ENCODE results near the gene MCOLN2.
"Not testable (repeated sequence)": the region's sequence is repeated elsewhere in the genome, so short reads cannot be mapped to it uniquely, and the experiment has no call there.

MCOLN2 gene

DNA sequence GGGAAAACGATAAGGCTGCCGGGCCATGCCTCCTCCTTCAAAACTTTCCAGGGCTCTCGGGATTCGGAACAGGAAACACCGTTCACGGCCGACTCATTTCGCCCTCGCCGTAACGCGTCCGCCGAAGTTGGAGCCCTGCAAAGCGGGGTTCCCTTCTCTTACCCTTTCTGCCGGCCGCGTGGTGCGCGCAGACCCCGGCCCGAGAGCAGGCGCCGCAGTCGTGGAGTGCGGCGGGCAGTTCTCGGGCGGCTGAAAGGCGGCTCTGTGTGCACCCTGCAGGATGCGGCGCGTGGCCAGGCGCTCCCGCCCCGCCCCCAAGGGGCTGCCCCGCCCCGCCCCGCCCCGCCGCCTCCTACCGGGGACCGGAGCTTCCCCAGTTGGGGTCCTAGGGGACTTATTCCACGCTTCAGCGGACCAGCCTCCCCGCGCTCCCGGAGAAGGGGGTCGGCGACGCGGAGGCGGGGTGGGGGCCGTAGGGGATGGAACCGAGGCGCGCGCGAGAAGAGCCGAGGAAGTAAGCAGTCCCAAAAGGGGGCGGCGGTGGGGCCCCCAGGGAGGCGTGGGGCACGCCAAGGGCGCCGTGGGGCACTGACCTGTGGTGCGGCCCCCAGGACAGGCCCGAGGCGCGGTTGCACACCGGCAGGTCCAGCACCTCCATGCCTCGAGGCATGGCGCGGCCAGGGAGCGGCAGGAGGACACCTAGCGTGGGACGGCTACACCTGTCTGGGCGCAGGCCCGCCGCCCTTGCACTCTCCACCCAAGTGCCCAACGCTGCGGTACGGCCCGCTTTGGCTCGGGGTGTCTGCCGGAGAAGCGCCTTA is at the start of gene MCOLN2:
Gene MCOLN2, minus strand, starts transcription at position 268 of the 821 bp plus-strand sequence. Its CDS starts 241 bp downstream, at position 27.
- DNase-seq (ENCODE audit: low spot score), result peak; percentile 48

DNA sequence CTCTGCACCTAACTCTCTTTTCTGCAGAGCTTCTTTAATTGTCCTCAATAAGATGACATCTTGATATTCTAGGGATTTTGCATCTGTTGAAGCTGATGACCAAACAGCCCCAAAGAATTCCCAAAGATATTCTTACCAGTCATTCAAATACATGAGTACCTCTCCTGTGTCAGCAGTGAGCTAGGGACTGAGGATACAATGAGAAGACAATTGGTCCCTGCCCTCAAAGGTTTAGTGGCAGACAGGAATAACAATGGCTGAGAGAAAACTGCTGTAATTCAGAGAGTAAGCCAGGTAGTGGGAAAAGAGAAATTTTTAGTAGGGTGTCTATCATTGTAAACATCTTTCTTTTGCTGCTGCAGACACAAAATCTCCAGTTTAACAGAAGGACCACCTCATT is 45.5 kb upstream of the MCOLN2 start:
- no peak for DNase-seq (ENCODE audit: low spot score)

DNA sequence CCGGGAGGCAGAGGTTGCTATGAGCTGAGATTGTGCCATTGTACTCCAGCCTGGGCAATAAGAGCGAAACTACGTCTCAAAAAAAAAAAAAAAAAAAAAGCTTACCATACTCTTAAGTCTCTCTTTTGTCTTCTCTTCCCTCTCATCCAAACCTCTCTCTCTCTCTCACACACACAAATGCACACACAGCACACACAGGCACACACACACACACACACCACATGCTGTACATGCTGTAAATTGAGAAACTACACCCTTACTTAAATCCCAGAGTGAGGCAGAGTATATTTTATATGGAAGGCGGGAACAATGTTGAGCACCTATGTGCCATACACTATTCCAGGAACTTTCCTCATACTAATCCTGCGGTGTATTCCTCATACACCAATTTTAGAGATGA is 44.9 kb upstream of the MCOLN2 start:
- DNase-seq (ENCODE audit: low spot score), result no peak

DNA sequence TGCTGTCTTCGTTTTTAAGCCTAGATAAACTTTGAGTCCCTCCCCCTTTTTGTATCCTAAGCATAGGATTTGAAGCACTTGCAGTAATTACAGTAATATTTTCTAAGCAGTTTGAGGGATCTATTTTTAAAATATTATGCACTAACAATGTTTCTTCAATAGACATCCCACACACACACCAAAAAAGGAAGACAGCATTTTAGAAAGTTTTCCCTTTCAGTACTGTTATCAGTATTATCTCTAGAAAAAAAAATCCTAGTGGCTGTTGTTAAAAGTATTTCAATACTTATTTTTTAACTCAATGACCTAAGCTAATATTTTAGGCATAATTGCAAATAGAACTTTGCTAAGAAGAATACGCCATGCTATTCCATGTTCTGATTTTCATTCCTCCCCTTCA is 36.3 kb upstream of the MCOLN2 start:
- no peak for DNase-seq (ENCODE audit: low spot score)

DNA sequence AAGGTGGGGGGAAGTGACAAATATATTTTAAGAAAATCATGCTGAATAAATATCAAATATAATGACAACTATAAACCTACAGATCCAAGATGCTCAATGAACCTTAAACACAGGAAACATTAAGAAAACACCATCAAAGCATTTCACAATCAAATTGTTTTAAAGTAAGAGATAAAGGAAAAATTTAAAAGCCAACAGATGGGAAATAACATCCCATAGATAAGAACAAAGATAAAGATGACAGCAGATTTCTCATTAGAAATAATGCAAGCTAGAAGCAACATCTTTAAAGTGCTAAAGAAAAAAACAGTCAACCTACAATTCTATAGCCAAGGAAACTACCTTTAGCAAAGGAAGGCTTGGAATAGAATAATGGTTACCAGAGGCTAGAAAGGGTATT is 33.6 kb upstream of the MCOLN2 start:
- no peak for DNase-seq (ENCODE audit: low spot score)

DNA sequence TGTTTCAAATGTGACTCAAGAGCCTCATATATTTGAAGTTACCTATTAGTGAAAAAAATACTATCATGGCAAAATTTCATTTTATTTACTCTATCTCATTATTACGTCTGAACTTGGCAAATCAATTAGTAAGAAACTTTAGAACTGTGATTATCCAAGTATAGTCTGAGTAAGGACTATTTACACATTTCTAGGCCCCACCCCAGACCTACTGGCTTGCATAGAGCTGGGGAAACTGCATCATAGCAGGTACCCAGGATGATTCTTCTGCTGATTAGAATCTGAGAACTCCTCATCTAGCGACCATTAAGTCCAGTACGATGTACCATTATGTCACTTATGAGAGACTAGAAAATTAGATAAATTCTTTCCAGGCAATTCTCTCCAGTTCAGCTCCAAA is 31.2 kb upstream of the MCOLN2 start:
- no peak for DNase-seq (ENCODE audit: low spot score)

DNA sequence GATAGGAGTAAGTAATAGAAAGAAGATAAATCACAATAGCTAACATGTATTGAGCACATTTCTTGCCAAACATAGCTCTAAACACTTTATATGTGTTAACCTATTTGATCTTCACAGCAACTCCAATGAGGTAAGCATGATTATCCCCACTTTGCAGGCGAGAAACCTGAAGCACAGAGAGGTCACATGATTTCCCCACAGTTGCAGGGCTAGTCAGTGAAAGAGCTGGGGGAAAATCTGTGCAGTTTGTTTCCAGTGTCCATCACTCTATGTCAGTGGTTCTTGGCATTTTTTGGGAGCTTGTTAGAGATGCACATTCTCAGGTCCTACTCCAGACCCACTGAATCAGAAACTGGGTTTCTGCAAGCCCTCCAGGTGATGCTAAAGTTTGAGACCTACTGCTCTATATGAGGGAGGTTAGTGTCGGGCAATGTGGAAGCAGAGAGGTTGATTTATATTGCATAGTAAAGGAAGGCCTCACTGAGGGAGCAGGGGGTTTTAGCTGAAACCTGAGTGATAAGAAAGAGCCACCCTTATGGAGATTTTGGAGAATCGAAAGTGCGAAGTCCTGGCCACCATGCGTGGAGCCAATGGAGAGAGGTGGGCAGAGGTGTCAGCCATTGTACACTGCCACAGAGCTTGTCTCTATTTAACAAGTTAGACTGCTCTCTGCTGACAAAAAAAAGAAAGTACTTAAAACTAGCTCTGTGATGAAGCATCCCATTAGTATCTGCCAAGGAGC is 30.5 kb upstream of the MCOLN2 start:
- no peak for DNase-seq (ENCODE audit: low spot score)

DNA sequence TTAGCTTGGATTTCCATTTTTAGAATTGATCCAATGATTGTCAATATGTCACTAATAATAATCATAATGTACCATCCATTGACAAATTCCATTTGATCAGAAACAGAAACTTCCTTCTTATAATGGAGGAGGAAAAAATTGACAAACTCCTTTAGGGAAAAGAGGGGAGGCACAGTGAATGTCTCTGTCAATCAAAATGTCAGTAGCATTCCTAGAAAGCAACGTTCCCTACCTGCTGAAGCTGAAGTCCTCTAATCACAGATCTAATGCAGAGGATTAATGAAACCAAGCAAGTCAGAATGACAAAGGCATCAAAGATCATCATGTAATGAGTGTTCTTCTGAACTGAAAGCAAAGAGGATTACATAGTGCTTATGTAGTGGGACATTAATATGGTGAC is 29.0 kb upstream of the MCOLN2 start:
- DNase-seq (ENCODE audit: low spot score), result no peak

DNA sequence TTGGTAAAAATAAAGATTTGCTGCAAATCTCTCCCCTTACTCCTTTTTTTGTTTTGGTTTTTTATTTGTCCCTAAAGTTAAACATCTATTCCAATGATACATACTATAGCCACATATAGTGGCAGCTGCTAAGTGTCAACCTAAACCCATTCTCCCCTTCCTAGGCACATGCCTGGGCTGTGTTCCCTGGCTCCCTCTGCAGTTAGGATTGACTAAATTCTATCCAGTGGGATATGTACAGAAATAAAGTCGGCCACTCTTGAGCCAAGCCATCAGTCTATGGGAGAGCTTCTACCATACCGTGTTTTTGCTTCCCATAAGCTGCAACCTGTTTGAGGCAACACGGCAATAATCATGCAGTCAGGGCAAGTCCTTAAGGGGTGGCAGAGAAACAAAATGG is 27.8 kb upstream of the MCOLN2 start:
- DNase-seq (ENCODE audit: low spot score), result no peak

DNA sequence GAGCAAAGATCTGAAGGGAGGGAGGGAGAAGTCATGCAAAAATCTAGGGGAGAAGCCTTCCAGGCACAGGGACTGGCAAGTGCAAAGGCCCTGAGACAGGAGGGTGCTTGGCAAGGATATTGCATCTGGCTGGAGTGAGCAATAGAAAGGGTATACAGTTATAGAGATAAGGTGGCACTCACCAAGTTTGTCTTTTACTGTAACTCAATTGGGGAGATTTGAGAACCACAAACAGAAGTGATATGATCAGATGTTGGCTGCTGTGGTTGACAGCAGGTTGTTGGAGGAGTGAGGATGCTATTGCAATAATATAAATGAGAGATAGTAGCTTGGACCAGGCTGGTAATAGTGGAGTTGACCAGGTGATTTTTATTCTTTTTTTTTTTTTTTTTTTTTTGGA is 25.8 kb upstream of the MCOLN2 start:
- no peak for DNase-seq (ENCODE audit: low spot score)

DNA sequence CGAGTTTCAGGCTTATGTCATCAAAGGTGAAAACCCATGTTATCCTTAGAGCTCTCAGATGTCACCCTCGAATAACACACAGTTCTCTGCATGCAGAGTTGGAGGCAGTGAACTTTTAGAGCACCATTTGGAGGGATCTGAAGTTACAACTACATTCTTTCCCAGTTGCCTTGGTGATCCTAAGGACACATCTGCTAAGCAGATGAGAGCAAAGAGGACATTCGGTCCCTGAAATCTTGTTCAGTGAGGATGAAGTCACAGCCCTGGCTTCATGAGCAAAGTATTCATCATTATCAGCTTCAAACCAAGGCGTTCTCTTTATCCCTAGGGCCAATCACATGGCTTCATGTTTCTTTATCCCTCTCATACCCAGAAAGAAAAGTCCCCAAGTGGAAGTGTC is 23.1 kb upstream of the MCOLN2 start:
- no peak for DNase-seq (ENCODE audit: low spot score)

DNA sequence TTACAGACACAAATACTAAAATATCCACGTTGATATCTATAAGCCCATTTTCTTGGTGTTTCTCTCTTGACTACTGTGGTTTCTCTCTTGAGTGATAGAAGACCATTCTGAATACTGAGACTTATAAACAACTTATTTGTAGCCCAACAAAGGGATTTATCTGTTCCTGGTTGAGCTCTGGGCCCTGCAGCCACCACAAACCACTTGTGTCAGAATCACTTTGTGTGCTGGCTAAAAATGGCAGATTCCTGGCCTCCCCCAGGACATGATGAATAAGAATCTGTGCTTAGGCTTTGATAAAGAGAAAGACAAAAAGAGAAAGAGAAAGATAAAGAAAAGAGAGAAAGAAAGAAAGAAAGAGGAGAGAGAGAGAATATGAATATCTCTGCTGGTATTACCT is 18.9 kb upstream of the MCOLN2 start:
- no peak for DNase-seq (ENCODE audit: low spot score)

DNA sequence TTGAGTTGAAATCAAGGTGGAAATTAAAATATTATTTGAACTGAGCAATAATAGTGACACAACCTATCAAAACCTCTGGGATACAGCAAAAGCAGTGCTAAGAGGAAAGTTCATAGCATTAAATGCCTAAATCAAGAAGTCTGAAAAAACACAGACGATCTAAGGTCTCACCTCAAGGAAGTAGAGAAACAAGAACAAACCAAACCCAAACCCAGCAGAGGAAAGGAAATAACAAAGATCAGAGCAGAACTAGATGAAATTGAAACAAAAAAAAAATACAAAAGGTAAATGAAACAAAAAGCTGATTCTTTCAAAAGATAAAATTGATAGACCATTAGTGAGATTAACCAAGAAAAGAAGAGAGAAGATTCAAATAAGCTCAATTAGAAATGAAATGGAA is 8.7 kb upstream of the MCOLN2 start:
- not testable (repeated sequence) for DNase-seq (ENCODE audit: low spot score)

DNA sequence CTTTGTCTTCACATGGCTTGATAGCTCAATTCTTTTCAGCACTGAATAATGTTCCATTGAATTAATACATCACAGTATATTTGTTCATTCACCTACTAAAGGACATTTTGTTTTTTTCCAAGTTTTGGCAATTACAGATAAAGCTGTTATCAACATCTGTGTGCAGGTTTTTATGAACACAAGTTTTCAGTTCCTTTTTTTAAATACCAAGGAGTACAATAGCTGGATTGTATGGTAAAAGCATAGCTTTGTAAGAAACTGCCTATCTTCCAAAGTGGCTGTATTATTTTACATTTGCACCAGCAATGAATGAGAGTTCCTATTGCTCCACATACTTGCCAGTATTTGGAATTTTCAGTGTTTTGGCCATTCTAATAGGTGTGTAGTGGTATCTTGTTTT is 4.8 kb upstream of the MCOLN2 start:
- DNase-seq (ENCODE audit: low spot score), result no peak

DNA sequence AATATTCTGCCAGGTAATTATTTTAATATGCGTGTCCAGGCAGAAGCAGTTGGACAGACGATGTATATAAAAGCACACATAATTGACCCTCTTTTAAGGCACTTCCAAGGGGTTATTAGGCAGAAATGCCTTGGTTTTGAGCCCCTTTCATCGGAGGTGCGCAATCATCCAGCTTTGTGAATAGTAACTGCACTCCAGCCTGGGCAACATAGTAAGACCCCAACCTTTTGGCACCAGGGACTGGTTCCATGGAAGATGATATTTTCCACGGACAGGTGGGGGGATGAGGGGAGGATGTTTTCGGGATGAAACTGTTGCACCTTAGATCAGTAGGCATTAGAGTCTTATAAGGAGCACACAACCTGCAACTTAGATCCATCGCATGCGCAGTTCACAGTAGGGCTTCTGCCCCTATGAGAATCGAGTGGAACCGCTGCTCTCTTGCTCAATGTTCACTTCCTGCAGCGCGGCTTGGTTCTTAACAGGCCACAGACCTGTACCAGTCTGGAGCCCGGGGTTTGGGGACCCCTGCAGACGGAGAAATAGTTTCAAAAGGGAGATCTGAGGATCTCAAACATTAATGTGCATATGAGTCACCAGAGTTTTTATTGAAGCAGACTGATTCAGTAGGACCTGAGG is 1.8 kb upstream of the MCOLN2 start:
- DNase-seq (ENCODE audit: low spot score), result no peak

DNA sequence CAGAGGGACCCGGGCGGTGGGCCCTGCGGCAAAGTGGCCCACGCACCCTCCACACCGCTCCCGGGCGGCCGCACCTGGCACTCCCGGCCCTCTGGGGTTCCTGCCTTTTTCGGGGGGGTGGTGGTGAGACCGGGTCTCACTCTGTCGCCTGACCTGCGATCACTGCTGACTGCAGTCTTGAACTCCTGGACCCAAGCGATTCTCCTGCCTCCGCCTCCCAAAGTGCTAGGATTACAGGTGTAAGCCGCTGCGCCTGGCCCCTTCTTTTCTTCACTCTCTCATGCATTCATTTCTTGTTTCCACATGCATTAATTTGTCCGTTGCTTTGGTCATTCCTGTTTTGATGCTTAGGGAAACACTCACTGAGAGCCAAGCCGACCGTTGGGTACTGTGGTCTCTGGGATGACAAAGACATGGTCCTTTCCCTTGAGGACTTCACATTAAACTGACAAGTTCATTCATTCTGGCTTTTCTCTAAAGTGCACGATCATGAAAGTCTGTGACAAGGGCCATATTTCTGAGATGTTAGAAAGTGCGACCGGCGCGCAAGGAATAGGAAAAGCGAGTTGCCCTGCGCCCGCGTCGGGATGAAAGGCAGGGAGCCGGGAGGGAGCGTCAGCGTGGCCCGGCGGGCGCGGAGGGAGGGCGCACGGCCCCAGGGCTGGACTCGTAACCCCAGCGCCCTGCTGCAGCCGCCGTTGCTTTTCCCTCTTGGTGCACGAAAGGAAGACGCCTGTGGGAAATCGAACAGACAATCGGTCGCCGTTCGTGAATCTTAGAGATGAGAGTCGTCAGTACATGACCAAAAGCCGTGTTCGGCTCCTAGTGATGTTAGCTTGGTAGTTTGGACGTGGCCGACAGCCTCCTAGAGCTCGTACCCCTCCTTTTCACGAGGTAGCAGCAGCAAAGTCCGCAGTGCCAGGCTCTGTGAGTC is 1.0 kb upstream of the MCOLN2 start:
- DNase-seq (ENCODE audit: low spot score), result peak; percentile 30

DNA sequence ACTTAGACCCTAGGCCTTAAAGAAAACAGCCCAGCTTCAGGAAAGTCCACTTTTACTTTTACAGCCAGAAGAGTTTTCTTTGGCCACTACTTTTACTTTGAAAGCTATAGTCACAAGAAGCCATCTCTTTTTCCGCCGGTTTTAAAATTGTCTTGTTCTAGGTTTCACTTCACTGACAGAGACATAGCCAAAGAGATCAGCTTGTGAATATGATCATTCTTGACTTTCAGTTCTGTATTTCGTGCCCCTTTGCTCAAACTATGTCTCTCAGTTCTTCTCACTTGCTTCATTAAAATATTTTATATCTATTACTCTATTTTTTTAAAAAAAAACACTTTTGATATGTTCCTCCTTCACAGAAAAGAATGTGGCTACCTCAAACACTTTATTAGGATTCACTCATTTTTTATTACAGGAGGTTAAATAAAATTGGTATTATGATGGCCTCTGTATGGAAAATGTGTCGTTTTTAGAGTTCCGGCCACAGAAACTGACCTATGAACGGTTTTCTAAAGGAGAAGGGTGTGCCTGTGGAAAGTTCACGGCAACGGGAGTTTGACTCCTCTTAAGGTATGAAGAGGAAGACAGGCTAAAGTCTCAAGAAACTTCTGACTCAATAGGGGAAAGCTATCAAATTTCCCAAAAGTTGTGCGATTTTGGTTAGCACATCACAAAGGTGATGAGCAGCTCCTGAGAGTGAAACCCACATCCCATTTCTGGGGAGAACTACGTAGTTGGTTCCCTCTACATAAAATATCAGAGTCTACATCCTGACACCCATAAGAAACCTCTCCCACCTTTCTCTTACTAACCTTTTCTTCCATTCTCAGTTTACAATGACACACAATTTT is 1.2 kb downstream of the MCOLN2 start:
- DNase-seq (ENCODE audit: low spot score), result no peak

DNA sequence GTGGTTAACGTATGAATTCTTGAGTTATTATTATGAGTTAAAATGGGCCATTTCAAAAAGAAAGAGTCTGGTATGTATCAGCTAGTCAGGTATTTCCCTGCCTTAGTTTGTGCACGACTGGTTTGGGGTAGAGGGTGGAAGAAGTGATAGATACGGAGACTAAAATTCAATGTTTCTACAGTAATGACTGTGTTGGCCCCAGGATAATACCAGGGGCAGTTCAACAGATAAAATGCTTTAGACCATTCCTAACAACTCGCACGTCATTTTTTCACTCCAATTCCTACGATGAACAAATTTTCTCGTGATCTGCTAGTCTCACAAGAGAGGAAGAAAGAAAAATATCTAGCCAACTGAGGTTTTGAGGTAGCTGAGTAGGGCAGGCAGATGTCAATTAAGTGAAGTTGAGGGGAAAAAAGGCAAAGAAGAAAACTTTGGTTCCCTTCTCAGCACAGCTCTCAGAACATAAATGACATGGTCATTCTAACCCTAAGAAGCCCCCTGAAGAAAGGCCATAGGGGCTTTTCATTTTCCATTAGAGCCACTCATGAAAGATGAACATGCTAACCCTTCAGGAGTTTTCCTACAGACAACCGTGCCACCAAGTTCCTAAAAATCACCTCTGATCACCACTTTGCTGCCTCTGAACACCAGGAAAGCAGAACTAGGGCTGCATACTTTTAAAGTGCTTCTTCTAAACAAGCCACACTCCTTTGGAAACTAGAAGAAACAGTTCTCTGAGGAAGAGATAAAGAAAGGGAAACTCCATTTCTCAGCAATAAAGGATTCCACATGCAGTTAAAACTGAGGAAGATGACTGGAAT is 5.6 kb downstream of the MCOLN2 start:
- no peak for DNase-seq (ENCODE audit: low spot score)

DNA sequence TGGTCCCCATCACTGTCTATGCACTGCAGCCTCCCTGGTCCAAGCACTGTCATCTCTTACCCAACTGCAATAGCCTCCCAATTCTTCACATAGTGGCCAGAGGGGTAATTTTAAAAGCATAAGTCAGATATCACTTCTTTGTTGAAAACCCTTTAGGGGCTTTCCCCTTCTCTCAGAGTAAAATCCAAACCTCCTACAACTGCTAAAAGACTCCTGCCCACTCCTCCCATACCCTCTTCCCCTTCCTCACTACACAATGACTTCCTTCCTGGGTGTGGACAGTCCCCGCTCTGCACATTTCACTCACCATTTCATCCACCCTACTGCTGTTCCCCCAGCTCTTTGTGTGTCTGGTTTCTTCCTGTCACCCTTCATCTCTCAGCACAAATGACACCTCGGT is 8.3 kb downstream of the MCOLN2 start:
- no peak for DNase-seq (ENCODE audit: low spot score)

DNA sequence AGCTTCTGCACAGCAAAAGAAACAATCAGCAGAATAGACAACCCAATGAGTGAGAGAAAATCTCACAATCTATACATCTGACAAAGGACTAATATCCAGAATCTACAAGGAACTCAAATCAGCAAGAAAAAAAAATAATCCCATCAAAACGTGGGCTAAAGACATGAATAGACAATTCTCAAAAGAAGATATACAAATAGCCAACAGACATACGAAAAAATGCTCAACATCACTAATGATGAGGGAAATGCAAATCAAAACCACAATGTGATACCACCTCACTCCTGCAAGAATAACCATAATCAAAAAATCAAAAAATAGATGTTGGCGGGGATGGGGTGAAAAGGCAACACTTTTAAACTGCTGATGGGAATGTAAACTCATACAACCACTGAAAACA is 10.4 kb downstream of the MCOLN2 start:
- not testable (repeated sequence) for DNase-seq (ENCODE audit: low spot score)

Measured in hepatic stellate cell (primary cell).